Activated CD8-positive, alpha-beta T cell treated with anti-CD3 and anti-CD28 coated beads for 36 hours (primary cell): ENCODE measurements around the gene CD4. TPM values are rescaled to one million over a fixed set of nuclear protein-coding genes. Genes with fewer than 3 reads are reported as not detected.

Experiments
- ATAC-seq: fragments of 200-7000 bp; cut with Tn5 transposase; one replicate; pipeline ENCODE4 v1.10.0; 2021; ENCODE audit warnings: mild to moderate bottlenecking, moderate library complexity
- CTCF ChIA-PET: fragments of 350-600 bp; sonication (Branson Sonifier 250); formaldehyde crosslinking; loops from one replicate; lab custom pipeline; 2021; ENCODE audit warnings: antibody characterized with exemption; lab: Charles Lee
- POLR2A ChIA-PET: fragments of 350-600 bp; sonication (Branson Sonifier 250); formaldehyde crosslinking; loops from one replicate; lab custom pipeline; 2021; ENCODE audit warnings: antibody characterized with exemption; lab: Charles Lee
- DNase-seq: peaks from one replicate; pipeline ENCODE4 v3.0.0-alpha.2; 2020
- H3K27ac Mint-ChIP-seq: one replicate; pipeline ENCODE4 v1.8.0; 2021; ENCODE audit warnings: mild to moderate bottlenecking, mixed read lengths
- H3K27me3 Mint-ChIP-seq: one replicate; pipeline ENCODE4 v1.8.0; 2021; ENCODE audit warnings: mixed read lengths
- H3K36me3 Mint-ChIP-seq: one replicate; pipeline ENCODE4 v1.8.0; 2021; ENCODE audit warnings: low read depth, mixed read lengths
- H3K4me1 Mint-ChIP-seq: one replicate; pipeline ENCODE4 v1.8.0; 2021; ENCODE audit warnings: low read depth, mixed read lengths
- H3K4me3 Mint-ChIP-seq: one replicate; pipeline ENCODE4 v1.8.0; 2021; ENCODE audit warnings: mild to moderate bottlenecking, moderate library complexity, mixed read lengths
- H3K9me3 Mint-ChIP-seq: one replicate; pipeline ENCODE4 v1.8.0; 2021; ENCODE audit warnings: mixed read lengths
- CTCF ChIP-seq: fragments of 200-600 bp; IDR thresholded peaks from one replicate; pipeline ENCODE4 v1.8.0; 2022; ENCODE audit warnings: antibody characterized with exemption, mild to moderate bottlenecking
- intact Hi-C: fragments of 100-400 bp; cut with micrococcal nuclease; formaldehyde crosslinking; loops from one replicate; pipeline ENCODE4 v1.10.0; 2022
- total RNA-seq, 2 experiments: library from RNA; stranded (reverse); gene quantifications; one replicate each; pipeline ENCODE4 v1.2.3, GENCODE V29; 2021

The CD4 gene
- total RNA-seq, 2 experiments from 2014 or later: 11.1 to 14.1 TPM

GRCh38 chr12:6787309-6787708 is 2.0 kb upstream of the CD4 start:
- peaks cover 2% of the 10 kb centered on the region for H3K27me3 Mint-ChIP-seq
- intact Hi-C loops: no loop called here
- DNase-seq: no peak
- ChIA-PET CTCF (interaction anchor here (0.7 to 1.7 kb wide), 5 partner anchors 9 to 52 kb away, joined by 3 to 7 read pairs (median 3); no protein-coding TSS in a partner anchor), POLR2A (interaction anchor here (1.2 to 1.8 kb wide), 3 partner anchors 9 to 26 kb away, joined by 3 to 6 read pairs (median 3); partner anchors contain the start of gene LAG3)
- no peaks in the 10 kb centered on the region for H3K9me3 Mint-ChIP-seq
- peaks cover 72% of the 10 kb centered on the region for H3K4me1 Mint-ChIP-seq
- TF ChIP-seq CTCF: no peak
- no peak overlapping the region for H3K27ac Mint-ChIP-seq
- ATAC-seq: no peak
- H3K4me3 Mint-ChIP-seq: no peak overlapping the region
- peaks cover 3% of the 10 kb centered on the region for H3K36me3 Mint-ChIP-seq

GRCh38 chr12:6790496-6791150 is 1.3 kb downstream of the CD4 start:
- no peaks in the 10 kb centered on the region for H3K9me3 Mint-ChIP-seq
- ChIA-PET CTCF (interaction anchor here (0.9 to 3.2 kb wide), 4 partner anchors 9 to 38 kb away, joined by 3 to 14 read pairs (median 6); partner anchors contain the start of gene MLF2), POLR2A (no interaction called here)
- peaks cover 8% of the 10 kb centered on the region for H3K27me3 Mint-ChIP-seq
- H3K4me1 Mint-ChIP-seq: peaks cover 61% of the 10 kb centered on the region
- intact Hi-C loops: no loop called here
- H3K4me3 Mint-ChIP-seq: peak overlapping the region; percentile 16
- TF ChIP-seq CTCF: no peak
- DNase-seq (no peak), ATAC-seq (no peak)
- no peak overlapping the region for H3K27ac Mint-ChIP-seq
- H3K36me3 Mint-ChIP-seq: peaks cover 3% of the 10 kb centered on the region

- intact Hi-C loops: no loop called here
- Mint-ChIP-seq H3K9me3 (no peaks in the 10 kb centered on the region), H3K36me3 (peaks cover 3% of the 10 kb centered on the region), H3K4me1 (peaks cover 50% of the 10 kb centered on the region), H3K27ac (peak overlapping the region; percentile 14), H3K4me3 (peak overlapping the region; percentile 33), H3K27me3 (peaks cover 14% of the 10 kb centered on the region)
- DNase-seq (peak; percentile 45), ATAC-seq (peak; percentile 20)
- TF ChIP-seq CTCF: no peak
- ChIA-PET CTCF (interaction anchor here (1.2 to 3.2 kb wide), 14 partner anchors 10 to 68 kb away, joined by 3 to 17 read pairs (median 4); partner anchors contain the start of genes COPS7A, GPR162, LAG3 and MLF2), POLR2A (interaction anchor here (0.6 to 1.8 kb wide), 6 partner anchors 11 to 42 kb away, joined by 3 to 7 read pairs (median 4); partner anchors contain the start of gene MLF2)
Observed at GRCh38 chr12:6791931-6792520, 2.7 kb downstream of the CD4 start.

GRCh38 chr12:6792522-6793201 is 3.3 kb downstream of the CD4 start:
- H3K9me3 Mint-ChIP-seq: no peaks in the 10 kb centered on the region
- DNase-seq (peak; percentile 62), ATAC-seq (peak; percentile 81)
- peaks cover 14% of the 10 kb centered on the region for H3K27me3 Mint-ChIP-seq
- peak overlapping the region; percentile 14 for H3K27ac Mint-ChIP-seq
- ChIA-PET CTCF (interaction anchor here (0.6 to 3.2 kb wide), 17 partner anchors 11 to 69 kb away, joined by 3 to 17 read pairs (median 4); partner anchors contain the start of genes COPS7A, GPR162, LAG3 and MLF2), POLR2A (interaction anchor here (0.6 to 1.8 kb wide), 5 partner anchors 12 to 42 kb away, joined by 3 to 7 read pairs (median 4); partner anchors contain the start of gene MLF2)
- intact Hi-C loops: no loop called here
- H3K36me3 Mint-ChIP-seq: peaks cover 3% of the 10 kb centered on the region
- H3K4me3 Mint-ChIP-seq: peak overlapping the region; percentile 33
- TF ChIP-seq CTCF: no peak
- H3K4me1 Mint-ChIP-seq: peaks cover 49% of the 10 kb centered on the region
